GM12878 (cell line): ENCODE data around the gene LRRC37A3. TPM values are rescaled to one million over a fixed set of nuclear protein-coding genes. Genes with fewer than 3 reads are reported as not detected.
A peak's percentile ranks its signal among the peaks of the same experiment; 100 is the strongest.
"Not testable (repeated sequence)": the region's sequence is repeated elsewhere in the genome, so short reads cannot be mapped to it uniquely, and the experiment has no call there.

Experiments used
- ATAC-seq: fragments of 200-7000 bp; cut with Tn5 transposase; 3 replicates; pipeline ENCODE4 v1.9.1; 2020; ENCODE audit warnings: mild to moderate bottlenecking, moderate library complexity
- BruUV-seq: library from RNA; stranded (reverse); fragments of 400-500 nt; replicated peaks from 2 replicates; lab custom pipeline; 2021; lab: Mats Ljungman, UMichigan
- CTCF ChIA-PET: fragments of 300-600 bp; sonication (Branson Sonifier 250); formaldehyde crosslinking; extraction: SDS; loops from one replicate; lab custom pipeline; 2021; ENCODE audit warnings: inconsistent platforms; lab: Yijun Ruan, JAX
- POLR2A ChIA-PET: fragments of 350-600 bp; formaldehyde crosslinking; extraction: SDS; loops from one replicate; lab custom pipeline; 2021; ENCODE audit warnings: inconsistent platforms; lab: Charles Lee
- RAD21 ChIA-PET: fragments of 300-600 bp; sonication (Branson Sonifier 250); formaldehyde crosslinking; loops from one replicate; lab custom pipeline; 2023; ENCODE audit warnings: antibody characterized with exemption; ENCODE audit not compliant: unreplicated experiment; lab: Charles Lee
- SMC1A ChIA-PET: fragments of 300-600 bp; sonication (Branson Sonifier 250); formaldehyde crosslinking; loops from one replicate; lab custom pipeline; 2023; ENCODE audit not compliant: unreplicated experiment, uncharacterized antibody; lab: Charles Lee
- DNase-seq: peaks from one replicate; pipeline ENCODE4 v3.0.0-alpha.2; 2011; ENCODE audit warnings: low read depth, low spot score
- FAIRE-seq: peaks from 3 replicates; lab custom pipeline; 2011; peaks lifted over from hg19 to GRCh38; lab: Jason Lieb, UNC
- H2AFZ ChIP-seq: 2 replicates; pipeline ENCODE4 v1.6.0; 2011; ENCODE audit warnings: low read depth, low read length, control low read depth; ENCODE audit not compliant: control insufficient read depth
- H3K27ac ChIP-seq: 2 replicates; pipeline ENCODE4 v1.5.1; 2011; ENCODE audit warnings: control low read depth; ENCODE audit not compliant: control insufficient read depth, insufficient read depth
- H3K27me3 ChIP-seq, 2 experiments: replicated peaks in 1 of 2; 2 replicates each; pipeline versions ENCODE4 v1.6.0 to v1.6.1; 2011; ENCODE audit warnings: low read length in 1 of 2; ENCODE audit not compliant: control insufficient read depth in 2 of 2, insufficient read depth in 2 of 2
- H3K36me3 ChIP-seq, 2 experiments: 2 replicates each; pipeline ENCODE4 v1.5.1; 2011; ENCODE audit warnings: low read length in 1 of 2; ENCODE audit not compliant: control insufficient read depth in 2 of 2, insufficient read depth in 2 of 2
- H3K4me1 ChIP-seq: 2 replicates; pipeline ENCODE4 v1.6.1; 2011; ENCODE audit warnings: mild to moderate bottlenecking, low read length, moderate library complexity, mixed read lengths; ENCODE audit not compliant: control insufficient read depth, insufficient read depth
- H3K4me2 ChIP-seq: 2 replicates; pipeline ENCODE4 v1.6.0; 2011; ENCODE audit warnings: control low read depth; ENCODE audit not compliant: control insufficient read depth, insufficient read depth
- H3K4me3 ChIP-seq: fragments of 200-600 bp; sonication (generic); 2 replicates; pipeline ENCODE4 v1.5.1; 2016
- H3K79me2 ChIP-seq: 2 replicates; pipeline ENCODE4 v1.6.0; 2011; ENCODE audit warnings: low read length; ENCODE audit not compliant: control insufficient read depth, insufficient read depth
- H3K9ac ChIP-seq: 2 replicates; pipeline ENCODE4 v1.8.0; 2011; ENCODE audit warnings: low read length, control low read depth, mixed read lengths; ENCODE audit not compliant: control insufficient read depth, insufficient read depth
- H3K9me3 ChIP-seq: replicated peaks from 3 replicates; pipeline ENCODE4 v1.5.1; 2011; ENCODE audit warnings: mild to moderate bottlenecking, low read length; ENCODE audit not compliant: control insufficient read depth, insufficient read depth
- H4K20me1 ChIP-seq: 2 replicates; pipeline ENCODE4 v1.6.0; 2011; ENCODE audit not compliant: control insufficient read depth, insufficient read depth
- BACH1 ChIP-seq: fragments of 450-650 bp; IDR thresholded peaks from 2 replicates; pipeline ENCODE4 v1.6.1; 2017; ENCODE audit warnings: mild to moderate bottlenecking, borderline replicate concordance
- BHLHE40 ChIP-seq, 2 experiments: fragments of 450-650 bp in 1 of 2; IDR thresholded peaks; 2 replicates each; pipeline ENCODE4 v1.6.1; 2011 to 2017; ENCODE audit warnings: low read depth in 2 of 2, borderline replicate concordance in 1 of 2, improper control_type of control experiment in 1 of 2, low read length in 1 of 2, mild to moderate bottlenecking in 1 of 2
- CREB1 ChIP-seq: IDR thresholded peaks from 2 replicates; pipeline ENCODE4 v1.6.1; 2012; ENCODE audit warnings: low read depth, mild to moderate bottlenecking, inconsistent platforms
- CREM ChIP-seq: IDR thresholded peaks from 2 replicates; pipeline ENCODE4 v1.6.1; 2014; ENCODE audit warnings: antibody characterized with exemption, low read depth
- DPF2 ChIP-seq: fragments of 450-650 bp; IDR thresholded peaks from 2 replicates; pipeline ENCODE4 v1.6.1; 2017; ENCODE audit warnings: mild to moderate bottlenecking
- GATAD2B ChIP-seq: fragments of 450-650 bp; conservative IDR thresholded peaks from 2 replicates; pipeline ENCODE4 v1.6.1; 2017; ENCODE audit warnings: low read depth, mild to moderate bottlenecking, moderate library complexity
- MEF2B ChIP-seq: fragments of 450-650 bp; IDR thresholded peaks from 2 replicates; pipeline ENCODE4 v1.6.1; 2018; ENCODE audit warnings: mild to moderate bottlenecking, moderate library complexity; ENCODE audit not compliant: partially characterized antibody, poor library complexity, severe bottlenecking
- POLR2A ChIP-seq: IDR thresholded peaks from 2 replicates; pipeline ENCODE4 v1.6.1; 2011; ENCODE audit warnings: low read depth, mild to moderate bottlenecking, low read length
- POLR2AphosphoS5 ChIP-seq: IDR thresholded peaks from 2 replicates; pipeline ENCODE4 v1.6.1; 2011; ENCODE audit warnings: mild to moderate bottlenecking, low read length, inconsistent platforms
- SMAD5 ChIP-seq: IDR thresholded peaks from 2 replicates; pipeline ENCODE4 v1.6.1; 2016; ENCODE audit warnings: antibody characterized with exemption, low read depth
- WGBS: methylation state at CpG from one replicate; pipeline ENCODE4 v1.1.6; 2016; ENCODE audit warnings: low lambda C conversion rate; ENCODE audit not compliant: insufficient replicate concordance, insufficient coverage; ENCODE audit errors: missing lambda C conversion rate; 5-methylcytosine and 5-hydroxymethylcytosine counted together
- in situ Hi-C: fragments of 300-500 bp; cut with MboI; formaldehyde crosslinking; loops from 9 replicates; pipeline ENCODE4 v1.14.3; 2018; ENCODE audit warnings: mixed read lengths
- intact Hi-C: fragments of 100-400 bp; cut with micrococcal nuclease; formaldehyde crosslinking; loops from one replicate; pipeline ENCODE4 v1.14.2; 2022; ENCODE audit not compliant: unreplicated experiment
- polyA plus RNA-seq, 11 experiments: library from polyadenylated mRNA; depleted of rRNA in 4 of 11; unstranded in 6 of 11; stranded (reverse) in 5 of 11; fragments of >200 nt; fragmentation: Nextera tagmentation in 4 of 11; fragmentation: Illumina TruSeq in 1 of 11; extraction: Ambion mirVana in 4 of 11; extraction: Trizol in 1 of 11; gene quantifications; 1 replicate in 1 of 11; 2 replicates in 10 of 11; pipeline versions ENCODE4 v1.2.1 to v1.2.3, GENCODE V29; 2011 to 2016; ENCODE audit warnings: inconsistent platforms in 2 of 11, missing spikeins in 2 of 11, low read depth in 1 of 11
- total RNA-seq, 4 experiments: library from RNA; depleted of rRNA in 3 of 4; stranded (reverse); fragments of >200 nt in 3 of 4; fragmentation: Illumina TruSeq in 1 of 4; extraction: Trizol in 1 of 4; gene quantifications; 2 replicates each; pipeline versions ENCODE4 v1.2.1 to v1.2.3, GENCODE V29; 2013 to 2021
- TF ChIP-seq, protein P1 (sequence below): fragments of 450-650 bp; IDR thresholded peaks from 2 replicates; pipeline ENCODE4 v1.6.1; 2016; ENCODE audit warnings: mild to moderate bottlenecking
- TF ChIP-seq, protein P2 (sequence below): fragments of 450-650 bp; IDR thresholded peaks from 2 replicates; pipeline ENCODE4 v1.6.1; 2017; ENCODE audit warnings: mild to moderate bottlenecking, moderate library complexity
- TF ChIP-seq, protein P3 (sequence below): fragments of 450-650 bp; conservative IDR thresholded peaks from 2 replicates; pipeline ENCODE4 v1.6.1; 2017; ENCODE audit warnings: mild to moderate bottlenecking, moderate library complexity

Gene LRRC37A3
- total and polyA plus RNA-seq, 10 of the 15 experiments (the other 5 are each of a cell fraction or from before 2014, with no cell fraction given) = 0.18 to 10.0 (median 2.7) TPM

DNA sequence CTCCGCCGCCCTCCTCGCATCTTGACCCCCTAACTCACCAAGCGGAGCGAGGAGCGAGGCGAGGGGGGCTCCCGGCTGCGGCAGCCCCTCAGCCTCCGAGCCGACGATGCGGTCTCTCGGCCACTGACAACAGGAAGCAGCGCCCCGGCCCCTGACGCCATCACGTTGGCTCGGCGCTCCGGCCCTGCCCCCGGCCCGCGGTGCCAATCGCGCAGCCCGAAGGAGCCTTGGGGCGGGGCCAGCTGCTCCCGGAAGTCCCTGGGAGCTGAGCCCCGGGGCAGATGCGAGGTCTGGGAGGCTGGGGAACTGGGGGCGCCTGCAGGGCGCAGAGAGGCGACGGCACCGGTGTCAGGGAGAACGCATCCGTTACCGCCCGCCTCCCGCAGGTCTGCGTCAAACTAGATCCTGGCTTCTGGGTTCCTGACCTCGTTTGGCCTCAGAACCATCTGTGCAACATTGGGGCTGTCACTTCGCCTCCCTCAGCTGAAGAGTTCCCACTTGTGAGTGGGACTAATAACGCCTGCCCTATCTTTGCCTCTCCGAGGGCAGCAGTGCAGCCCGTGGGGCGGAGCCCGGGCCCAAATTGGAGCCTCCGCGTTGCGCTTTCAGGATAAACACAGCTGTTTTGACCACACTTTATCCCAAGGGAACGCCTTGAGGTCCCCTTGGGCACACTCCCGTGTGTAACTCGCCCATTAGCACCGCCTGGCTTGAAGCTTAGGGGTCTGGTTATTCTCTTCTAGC lies 82.1 kb downstream of the LRRC37A3 start:
- BruUV-seq = TSS peak; percentile 99
- H3K79me2 ChIP-seq, SMC1A ChIA-PET, H3K27me3 ChIP-seq, H3K4me1 ChIP-seq, H4K20me1 ChIP-seq, in situ Hi-C loops, intact Hi-C loops, H3K36me3 ChIP-seq, H3K9me3 ChIP-seq: not testable (repeated sequence)
- Histone ChIP-seq H3K27ac (peak overlapping the region; percentile 56), H2AFZ (peak overlapping the region; percentile 67), H3K4me3 (peak overlapping the region; percentile 82), H3K9ac (peak overlapping the region; percentile 50; the same call in 1 of the 2 replicates), H3K4me2 (peak overlapping the region; percentile 74)
- POLR2A ChIA-PET = interaction anchor here (1.3 kb wide), 1 partner anchor 60 kb away, joined by 3 read pairs; no protein-coding TSS in a partner anchor
- CTCF ChIA-PET = interaction anchor here (0.6 to 1.1 kb wide), 2 partner anchors 17 to 60 kb away, joined by 3 read pairs; no protein-coding TSS in a partner anchor
- peak; percentile 23 for DNase-seq
- RAD21 ChIA-PET = interaction anchor here (0.8 to 1.0 kb wide), 2 partner anchors 39 to 60 kb away, joined by 3 to 4 read pairs; no protein-coding TSS in a partner anchor
- peak; percentile 89 for FAIRE-seq
- peak; percentile 98 for ATAC-seq
- under 1% methylated on average over 43 of the region's 56 CpGs for WGBS
- peak; percentile 58 for TF ChIP-seq CREM
- TF ChIP-seq, protein P1, sequence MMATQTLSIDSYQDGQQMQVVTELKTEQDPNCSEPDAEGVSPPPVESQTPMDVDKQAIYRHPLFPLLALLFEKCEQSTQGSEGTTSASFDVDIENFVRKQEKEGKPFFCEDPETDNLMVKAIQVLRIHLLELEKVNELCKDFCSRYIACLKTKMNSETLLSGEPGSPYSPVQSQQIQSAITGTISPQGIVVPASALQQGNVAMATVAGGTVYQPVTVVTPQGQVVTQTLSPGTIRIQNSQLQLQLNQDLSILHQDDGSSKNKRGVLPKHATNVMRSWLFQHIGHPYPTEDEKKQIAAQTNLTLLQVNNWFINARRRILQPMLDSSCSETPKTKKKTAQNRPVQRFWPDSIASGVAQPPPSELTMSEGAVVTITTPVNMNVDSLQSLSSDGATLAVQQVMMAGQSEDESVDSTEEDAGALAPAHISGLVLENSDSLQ = peak; percentile 46; the same call in 1 of the 2 replicates
- TF ChIP-seq, protein P2, sequence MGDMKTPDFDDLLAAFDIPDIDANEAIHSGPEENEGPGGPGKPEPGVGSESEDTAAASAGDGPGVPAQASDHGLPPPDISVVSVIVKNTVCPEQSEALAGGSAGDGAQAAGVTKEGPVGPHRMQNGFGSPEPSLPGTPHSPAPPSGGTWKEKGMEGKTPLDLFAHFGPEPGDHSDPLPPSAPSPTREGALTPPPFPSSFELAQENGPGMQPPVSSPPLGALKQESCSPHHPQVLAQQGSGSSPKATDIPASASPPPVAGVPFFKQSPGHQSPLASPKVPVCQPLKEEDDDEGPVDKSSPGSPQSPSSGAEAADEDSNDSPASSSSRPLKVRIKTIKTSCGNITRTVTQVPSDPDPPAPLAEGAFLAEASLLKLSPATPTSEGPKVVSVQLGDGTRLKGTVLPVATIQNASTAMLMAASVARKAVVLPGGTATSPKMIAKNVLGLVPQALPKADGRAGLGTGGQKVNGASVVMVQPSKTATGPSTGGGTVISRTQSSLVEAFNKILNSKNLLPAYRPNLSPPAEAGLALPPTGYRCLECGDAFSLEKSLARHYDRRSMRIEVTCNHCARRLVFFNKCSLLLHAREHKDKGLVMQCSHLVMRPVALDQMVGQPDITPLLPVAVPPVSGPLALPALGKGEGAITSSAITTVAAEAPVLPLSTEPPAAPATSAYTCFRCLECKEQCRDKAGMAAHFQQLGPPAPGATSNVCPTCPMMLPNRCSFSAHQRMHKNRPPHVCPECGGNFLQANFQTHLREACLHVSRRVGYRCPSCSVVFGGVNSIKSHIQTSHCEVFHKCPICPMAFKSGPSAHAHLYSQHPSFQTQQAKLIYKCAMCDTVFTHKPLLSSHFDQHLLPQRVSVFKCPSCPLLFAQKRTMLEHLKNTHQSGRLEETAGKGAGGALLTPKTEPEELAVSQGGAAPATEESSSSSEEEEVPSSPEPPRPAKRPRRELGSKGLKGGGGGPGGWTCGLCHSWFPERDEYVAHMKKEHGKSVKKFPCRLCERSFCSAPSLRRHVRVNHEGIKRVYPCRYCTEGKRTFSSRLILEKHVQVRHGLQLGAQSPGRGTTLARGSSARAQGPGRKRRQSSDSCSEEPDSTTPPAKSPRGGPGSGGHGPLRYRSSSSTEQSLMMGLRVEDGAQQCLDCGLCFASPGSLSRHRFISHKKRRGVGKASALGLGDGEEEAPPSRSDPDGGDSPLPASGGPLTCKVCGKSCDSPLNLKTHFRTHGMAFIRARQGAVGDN = peak; percentile 39; the same call in 1 of the 2 replicates
- TF ChIP-seq, protein P3, sequence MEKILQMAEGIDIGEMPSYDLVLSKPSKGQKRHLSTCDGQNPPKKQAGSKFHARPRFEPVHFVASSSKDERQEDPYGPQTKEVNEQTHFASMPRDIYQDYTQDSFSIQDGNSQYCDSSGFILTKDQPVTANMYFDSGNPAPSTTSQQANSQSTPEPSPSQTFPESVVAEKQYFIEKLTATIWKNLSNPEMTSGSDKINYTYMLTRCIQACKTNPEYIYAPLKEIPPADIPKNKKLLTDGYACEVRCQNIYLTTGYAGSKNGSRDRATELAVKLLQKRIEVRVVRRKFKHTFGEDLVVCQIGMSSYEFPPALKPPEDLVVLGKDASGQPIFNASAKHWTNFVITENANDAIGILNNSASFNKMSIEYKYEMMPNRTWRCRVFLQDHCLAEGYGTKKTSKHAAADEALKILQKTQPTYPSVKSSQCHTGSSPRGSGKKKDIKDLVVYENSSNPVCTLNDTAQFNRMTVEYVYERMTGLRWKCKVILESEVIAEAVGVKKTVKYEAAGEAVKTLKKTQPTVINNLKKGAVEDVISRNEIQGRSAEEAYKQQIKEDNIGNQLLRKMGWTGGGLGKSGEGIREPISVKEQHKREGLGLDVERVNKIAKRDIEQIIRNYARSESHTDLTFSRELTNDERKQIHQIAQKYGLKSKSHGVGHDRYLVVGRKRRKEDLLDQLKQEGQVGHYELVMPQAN = 0 out of 2 replicates have a peak, but pooled peaks have one; percentile 45
- peak in 1 of 2 experiments; percentile 37; a peak in 1 of 4 replicates for TF ChIP-seq BHLHE40 (IDR thresholded peaks at IDR 0.05; ENCODE audit: borderline replicate concordance in 1 of 2, low read depth in 2 of 2, low read length in 1 of 2)
- peak; percentile 69; the same call in 1 of the 2 replicates for TF ChIP-seq BACH1
- TF ChIP-seq MEF2B = peak; percentile 66
- TF ChIP-seq POLR2AphosphoS5 = peak; percentile 63; the same call in 1 of the 2 replicates
- peak; percentile 46; the same call in 1 of the 2 replicates for TF ChIP-seq SMAD5
- TF ChIP-seq CREB1 = peak; percentile 65; the same call in 1 of the 2 replicates
- TF ChIP-seq GATAD2B = 0 out of 2 replicates have a peak, but pooled peaks have one; percentile 57
- peak; percentile 77 for TF ChIP-seq POLR2A
- 0 out of 2 replicates have a peak, but pooled peaks have one; percentile 24 for TF ChIP-seq DPF2
